ENCODE results near the gene CLEC4F.
A peak's percentile ranks its signal among the peaks of the same experiment; 100 is the strongest.

Gene CLEC4F

GRCh38 chr2:70832386-70832785, 12.0 kb upstream of the CLEC4F start:
- no peak for DNase-seq (ENCODE audit: low read depth)
- TF ChIP-seq, protein P1, sequence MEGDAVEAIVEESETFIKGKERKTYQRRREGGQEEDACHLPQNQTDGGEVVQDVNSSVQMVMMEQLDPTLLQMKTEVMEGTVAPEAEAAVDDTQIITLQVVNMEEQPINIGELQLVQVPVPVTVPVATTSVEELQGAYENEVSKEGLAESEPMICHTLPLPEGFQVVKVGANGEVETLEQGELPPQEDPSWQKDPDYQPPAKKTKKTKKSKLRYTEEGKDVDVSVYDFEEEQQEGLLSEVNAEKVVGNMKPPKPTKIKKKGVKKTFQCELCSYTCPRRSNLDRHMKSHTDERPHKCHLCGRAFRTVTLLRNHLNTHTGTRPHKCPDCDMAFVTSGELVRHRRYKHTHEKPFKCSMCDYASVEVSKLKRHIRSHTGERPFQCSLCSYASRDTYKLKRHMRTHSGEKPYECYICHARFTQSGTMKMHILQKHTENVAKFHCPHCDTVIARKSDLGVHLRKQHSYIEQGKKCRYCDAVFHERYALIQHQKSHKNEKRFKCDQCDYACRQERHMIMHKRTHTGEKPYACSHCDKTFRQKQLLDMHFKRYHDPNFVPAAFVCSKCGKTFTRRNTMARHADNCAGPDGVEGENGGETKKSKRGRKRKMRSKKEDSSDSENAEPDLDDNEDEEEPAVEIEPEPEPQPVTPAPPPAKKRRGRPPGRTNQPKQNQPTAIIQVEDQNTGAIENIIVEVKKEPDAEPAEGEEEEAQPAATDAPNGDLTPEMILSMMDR (conservative IDR thresholded peaks at IDR 0.05; ENCODE audit: low read length), result no peak
- no peak overlapping the region for H3K4me3 ChIP-seq (ENCODE audit: low read length)

DNA sequence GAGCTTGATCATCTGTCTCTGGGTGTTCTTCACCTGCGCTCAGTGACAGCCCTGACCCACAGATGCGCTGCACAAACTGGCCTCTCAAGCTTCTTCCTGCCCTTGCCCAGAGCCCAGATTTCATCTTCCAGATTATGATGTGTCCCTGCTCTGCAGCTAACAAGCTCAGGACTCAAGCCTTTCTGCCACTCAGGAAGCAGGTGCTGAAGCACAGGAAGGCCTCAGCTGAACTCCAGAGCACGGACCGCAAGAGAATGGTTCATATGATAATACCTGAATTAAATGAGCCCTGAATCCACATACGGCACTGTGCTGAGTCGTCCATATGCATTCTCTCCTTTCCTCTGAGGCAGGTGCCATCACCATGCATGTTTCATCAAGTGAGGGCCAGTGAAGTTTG, 11.5 kb upstream of the CLEC4F start:
- TF ChIP-seq, protein P1 (conservative IDR thresholded peaks at IDR 0.05; ENCODE audit: low read length), result no peak
- no peak for DNase-seq (ENCODE audit: low read depth)
- no peak overlapping the region for H3K4me3 ChIP-seq (ENCODE audit: low read length)

DNA sequence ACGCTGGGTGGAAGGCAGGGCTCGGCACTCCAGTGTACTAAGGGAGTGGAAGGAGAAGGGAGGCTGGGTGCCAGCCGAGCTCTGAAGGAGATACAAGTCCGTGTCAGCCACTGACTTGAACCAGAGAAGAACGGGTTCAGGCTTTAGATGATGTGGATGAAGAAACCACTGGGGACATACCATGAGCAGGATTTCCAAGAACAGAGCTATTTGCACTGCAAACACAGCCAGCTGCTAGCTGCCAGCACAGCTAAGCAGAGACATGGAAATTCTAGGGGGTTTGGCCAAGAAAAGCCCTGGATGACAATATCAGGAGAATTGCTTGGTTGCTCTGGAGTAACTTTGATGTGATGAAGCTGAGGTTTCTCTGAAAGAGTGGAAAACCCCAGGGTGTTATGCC, 10.0 kb upstream of the CLEC4F start:
- H3K4me3 ChIP-seq (ENCODE audit: low read length), result no peak overlapping the region
- DNase-seq (ENCODE audit: low read depth), result peak; percentile 34
- TF ChIP-seq, protein P1 (conservative IDR thresholded peaks at IDR 0.05; ENCODE audit: low read length), result no peak

DNA sequence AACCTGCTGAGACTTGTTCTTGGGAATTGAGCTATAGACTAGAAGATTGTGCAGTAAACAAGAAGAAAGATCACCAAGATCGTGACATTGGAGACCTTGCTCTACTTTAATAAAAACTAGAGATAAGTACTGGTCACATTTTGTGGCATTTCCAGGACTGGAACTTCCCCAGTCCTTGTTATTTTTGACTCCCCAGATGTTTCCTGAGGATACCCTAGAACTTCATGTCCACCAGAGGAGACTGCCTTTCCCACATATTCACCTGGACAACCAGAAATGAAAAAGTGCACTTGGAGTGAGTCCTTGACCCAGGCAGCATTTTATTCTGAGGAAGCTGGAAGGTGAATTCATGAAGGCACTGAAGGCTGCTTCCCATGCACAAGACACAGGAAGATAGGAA, 9.5 kb upstream of the CLEC4F start:
- DNase-seq (ENCODE audit: low read depth), result no peak
- TF ChIP-seq, protein P1 (conservative IDR thresholded peaks at IDR 0.05; ENCODE audit: low read length), result no peak
- no peak overlapping the region for H3K4me3 ChIP-seq (ENCODE audit: low read length)

DNA sequence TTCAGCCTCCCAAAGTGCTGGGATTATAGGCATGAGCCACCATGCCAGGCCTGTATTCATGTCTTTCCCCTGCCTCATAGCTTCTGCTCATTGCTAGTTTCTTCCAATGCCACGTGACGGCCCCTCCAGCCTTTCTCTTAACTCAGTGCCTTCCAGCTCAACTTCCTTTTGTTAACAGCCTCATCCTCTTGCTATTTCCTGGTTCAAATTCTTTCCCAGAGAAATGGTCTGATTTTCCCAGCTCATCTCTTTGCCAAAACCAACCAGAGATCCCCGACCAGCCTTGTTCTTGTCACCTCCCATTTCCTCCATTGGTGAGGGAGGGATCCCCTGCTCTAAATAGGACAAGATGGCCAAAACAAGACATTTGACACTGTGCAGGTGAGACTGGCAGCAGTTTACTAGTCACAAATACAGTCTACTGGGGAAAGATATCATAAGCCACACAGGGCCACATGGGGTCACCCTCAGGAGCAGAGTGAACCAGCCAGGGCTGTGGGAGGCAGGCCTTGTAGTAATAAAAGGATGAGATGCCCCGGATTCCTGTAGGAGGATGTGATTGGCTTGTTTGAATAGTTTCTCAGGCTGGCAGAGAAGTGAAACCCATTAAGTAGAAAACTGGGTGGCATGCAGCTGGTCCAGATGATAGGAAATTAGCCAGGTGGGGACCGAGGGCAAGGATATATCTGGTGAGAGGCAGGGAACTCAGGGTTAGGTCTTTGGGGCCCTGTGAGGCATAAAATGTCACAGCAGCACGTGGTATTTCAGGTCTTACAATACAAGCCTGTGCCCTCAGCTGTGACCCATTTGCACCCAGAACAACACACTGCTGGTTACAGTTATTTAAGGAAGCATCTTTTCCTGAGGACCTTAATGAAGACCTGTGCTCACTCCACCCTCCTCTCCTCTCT, 8.8 kb upstream of the CLEC4F start:
- peak; percentile 69 for DNase-seq (ENCODE audit: low read depth)
- no peak overlapping the region for H3K4me3 ChIP-seq (ENCODE audit: low read length)
- TF ChIP-seq, protein P1 (conservative IDR thresholded peaks at IDR 0.05; ENCODE audit: low read length), result no peak

GRCh38 chr2:70828115-70828514, 7.7 kb upstream of the CLEC4F start:
- no peak for DNase-seq (ENCODE audit: low read depth)
- H3K4me3 ChIP-seq (ENCODE audit: low read length), result no peak overlapping the region
- TF ChIP-seq, protein P1 (conservative IDR thresholded peaks at IDR 0.05; ENCODE audit: low read length), result no peak

DNA sequence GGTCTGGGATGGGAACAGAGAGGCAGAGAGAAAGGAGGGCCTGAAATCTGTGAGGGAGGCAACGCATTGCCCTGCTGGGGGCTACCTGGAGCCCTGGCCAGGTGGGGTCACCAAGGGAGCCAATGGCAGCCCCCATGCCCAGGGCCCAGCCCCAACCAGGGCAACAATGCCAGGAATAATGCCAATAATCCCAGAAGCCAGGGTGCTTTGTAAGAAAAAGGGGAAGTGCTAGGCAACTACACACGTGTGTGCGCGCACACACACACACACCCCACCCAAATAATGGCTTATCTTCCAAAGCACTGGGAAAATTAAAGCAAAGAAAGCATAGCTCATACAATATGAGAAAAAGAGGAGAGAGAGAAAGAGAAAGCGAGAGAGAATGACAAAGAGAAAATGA, 7.0 kb upstream of the CLEC4F start:
- no peak overlapping the region for H3K4me3 ChIP-seq (ENCODE audit: low read length)
- TF ChIP-seq, protein P1 (conservative IDR thresholded peaks at IDR 0.05; ENCODE audit: low read length), result no peak
- no peak for DNase-seq (ENCODE audit: low read depth)
